Measurements from ENCODE around the gene SRSF7. TPM values are rescaled to one million over a fixed set of nuclear protein-coding genes. Genes with fewer than 3 reads are reported as not detected.

The SRSF7 gene
- total RNA-seq, 1 experiment from 2014 or later: 299 TPM

DNA sequence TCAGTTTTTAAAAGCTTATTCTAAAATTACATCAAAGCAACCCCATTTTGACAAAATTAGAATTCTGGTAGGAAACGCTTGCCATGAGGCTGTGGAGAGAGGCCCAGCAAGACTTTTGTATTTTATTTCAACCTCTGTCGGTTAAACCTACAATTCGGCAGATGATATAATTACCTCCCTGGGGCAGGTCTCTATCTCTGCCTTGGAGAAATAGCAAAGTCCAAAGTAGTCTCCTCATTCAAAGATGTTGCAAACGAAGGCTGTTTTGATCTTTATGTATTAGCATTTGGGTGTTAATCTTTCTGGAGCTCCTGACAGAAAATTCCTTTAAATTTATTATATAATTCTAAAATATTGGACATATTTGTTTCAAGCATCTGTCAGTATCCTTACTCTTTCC is 49.6 kb downstream of the SRSF7 start (continued):
- TF ChIP-seq, protein P1, sequence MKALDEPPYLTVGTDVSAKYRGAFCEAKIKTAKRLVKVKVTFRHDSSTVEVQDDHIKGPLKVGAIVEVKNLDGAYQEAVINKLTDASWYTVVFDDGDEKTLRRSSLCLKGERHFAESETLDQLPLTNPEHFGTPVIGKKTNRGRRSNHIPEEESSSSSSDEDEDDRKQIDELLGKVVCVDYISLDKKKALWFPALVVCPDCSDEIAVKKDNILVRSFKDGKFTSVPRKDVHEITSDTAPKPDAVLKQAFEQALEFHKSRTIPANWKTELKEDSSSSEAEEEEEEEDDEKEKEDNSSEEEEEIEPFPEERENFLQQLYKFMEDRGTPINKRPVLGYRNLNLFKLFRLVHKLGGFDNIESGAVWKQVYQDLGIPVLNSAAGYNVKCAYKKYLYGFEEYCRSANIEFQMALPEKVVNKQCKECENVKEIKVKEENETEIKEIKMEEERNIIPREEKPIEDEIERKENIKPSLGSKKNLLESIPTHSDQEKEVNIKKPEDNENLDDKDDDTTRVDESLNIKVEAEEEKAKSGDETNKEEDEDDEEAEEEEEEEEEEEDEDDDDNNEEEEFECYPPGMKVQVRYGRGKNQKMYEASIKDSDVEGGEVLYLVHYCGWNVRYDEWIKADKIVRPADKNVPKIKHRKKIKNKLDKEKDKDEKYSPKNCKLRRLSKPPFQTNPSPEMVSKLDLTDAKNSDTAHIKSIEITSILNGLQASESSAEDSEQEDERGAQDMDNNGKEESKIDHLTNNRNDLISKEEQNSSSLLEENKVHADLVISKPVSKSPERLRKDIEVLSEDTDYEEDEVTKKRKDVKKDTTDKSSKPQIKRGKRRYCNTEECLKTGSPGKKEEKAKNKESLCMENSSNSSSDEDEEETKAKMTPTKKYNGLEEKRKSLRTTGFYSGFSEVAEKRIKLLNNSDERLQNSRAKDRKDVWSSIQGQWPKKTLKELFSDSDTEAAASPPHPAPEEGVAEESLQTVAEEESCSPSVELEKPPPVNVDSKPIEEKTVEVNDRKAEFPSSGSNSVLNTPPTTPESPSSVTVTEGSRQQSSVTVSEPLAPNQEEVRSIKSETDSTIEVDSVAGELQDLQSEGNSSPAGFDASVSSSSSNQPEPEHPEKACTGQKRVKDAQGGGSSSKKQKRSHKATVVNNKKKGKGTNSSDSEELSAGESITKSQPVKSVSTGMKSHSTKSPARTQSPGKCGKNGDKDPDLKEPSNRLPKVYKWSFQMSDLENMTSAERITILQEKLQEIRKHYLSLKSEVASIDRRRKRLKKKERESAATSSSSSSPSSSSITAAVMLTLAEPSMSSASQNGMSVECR (CRISPR knock-in tag; IDR thresholded peaks at IDR 0.05; ENCODE audit: borderline replicate concordance): no peak
- no peak for TF ChIP-seq FOXK1 (CRISPR knock-in tag; IDR thresholded peaks at IDR 0.05)
- no peak for TF ChIP-seq MXD4 (CRISPR knock-in tag; IDR thresholded peaks at IDR 0.05; ENCODE audit: borderline replicate concordance)
- TF ChIP-seq OVOL2 (CRISPR knock-in tag; IDR thresholded peaks at IDR 0.05; ENCODE audit: borderline replicate concordance): no peak
- no peak for TF ChIP-seq JAZF1 (CRISPR knock-in tag; IDR thresholded peaks at IDR 0.05)
- TF ChIP-seq MYBL2 (CRISPR knock-in tag; IDR thresholded peaks at IDR 0.05): no peak
- no peak for TF ChIP-seq GTF2I (CRISPR knock-in tag; conservative IDR thresholded peaks at IDR 0.05)
- TF ChIP-seq ZNF138 (CRISPR knock-in tag; conservative IDR thresholded peaks at IDR 0.05): no peak
- TF ChIP-seq, protein P2, sequence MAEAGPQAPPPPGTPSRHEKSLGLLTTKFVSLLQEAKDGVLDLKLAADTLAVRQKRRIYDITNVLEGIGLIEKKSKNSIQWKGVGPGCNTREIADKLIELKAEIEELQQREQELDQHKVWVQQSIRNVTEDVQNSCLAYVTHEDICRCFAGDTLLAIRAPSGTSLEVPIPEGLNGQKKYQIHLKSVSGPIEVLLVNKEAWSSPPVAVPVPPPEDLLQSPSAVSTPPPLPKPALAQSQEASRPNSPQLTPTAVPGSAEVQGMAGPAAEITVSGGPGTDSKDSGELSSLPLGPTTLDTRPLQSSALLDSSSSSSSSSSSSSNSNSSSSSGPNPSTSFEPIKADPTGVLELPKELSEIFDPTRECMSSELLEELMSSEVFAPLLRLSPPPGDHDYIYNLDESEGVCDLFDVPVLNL (CRISPR knock-in tag; IDR thresholded peaks at IDR 0.05; ENCODE audit: borderline replicate concordance, low read depth): no peak
- TF ChIP-seq, protein P3, sequence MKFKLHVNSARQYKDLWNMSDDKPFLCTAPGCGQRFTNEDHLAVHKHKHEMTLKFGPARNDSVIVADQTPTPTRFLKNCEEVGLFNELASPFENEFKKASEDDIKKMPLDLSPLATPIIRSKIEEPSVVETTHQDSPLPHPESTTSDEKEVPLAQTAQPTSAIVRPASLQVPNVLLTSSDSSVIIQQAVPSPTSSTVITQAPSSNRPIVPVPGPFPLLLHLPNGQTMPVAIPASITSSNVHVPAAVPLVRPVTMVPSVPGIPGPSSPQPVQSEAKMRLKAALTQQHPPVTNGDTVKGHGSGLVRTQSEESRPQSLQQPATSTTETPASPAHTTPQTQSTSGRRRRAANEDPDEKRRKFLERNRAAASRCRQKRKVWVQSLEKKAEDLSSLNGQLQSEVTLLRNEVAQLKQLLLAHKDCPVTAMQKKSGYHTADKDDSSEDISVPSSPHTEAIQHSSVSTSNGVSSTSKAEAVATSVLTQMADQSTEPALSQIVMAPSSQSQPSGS (CRISPR knock-in tag; IDR thresholded peaks at IDR 0.05; ENCODE audit: borderline replicate concordance, low read depth): no peak

DNA sequence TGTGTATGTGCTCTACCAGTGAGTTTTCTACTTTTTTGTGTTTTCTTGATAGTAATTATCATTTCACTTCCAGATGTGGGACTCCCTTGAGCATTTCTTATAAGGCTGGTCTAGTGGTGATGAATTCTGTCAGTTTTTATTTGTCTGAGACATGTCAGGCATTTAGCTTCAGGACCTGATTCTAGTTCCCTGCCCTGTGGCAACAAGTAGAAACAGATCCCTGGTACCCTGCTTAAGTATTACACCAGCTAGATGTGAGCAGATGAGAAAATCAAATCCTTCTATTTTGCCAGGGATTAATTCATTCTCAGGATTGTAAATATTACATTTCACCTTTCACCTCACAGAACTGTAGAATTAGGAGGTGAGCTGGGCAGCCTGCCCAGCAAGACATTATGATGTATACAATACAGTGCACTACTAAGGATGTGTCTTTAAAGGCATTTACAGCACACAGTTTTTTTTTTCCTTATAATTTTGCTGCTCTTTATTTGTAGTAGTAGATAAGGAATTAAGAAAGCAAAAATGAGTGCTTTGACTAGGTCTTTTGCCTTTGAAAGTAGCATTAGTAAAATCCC is 50.2 kb downstream of the SRSF7 start:
- DNase-seq (ENCODE audit: low spot score) (no peak), ATAC-seq (no peak)
- Mint-ChIP-seq H3K27me3 (ENCODE audit: low read depth) (no peaks in the 10 kb centered on the region), H3K27ac (no peak overlapping the region), H3K36me3 (no peaks in the 10 kb centered on the region), H3K4me1 (no peaks in the 10 kb centered on the region), H3K4me3 (no peak overlapping the region), H3K9me3 (no peaks in the 10 kb centered on the region)
- TF ChIP-seq HMGA2 (CRISPR knock-in tag; IDR thresholded peaks at IDR 0.05) (no peak), TP53 (CRISPR knock-in tag; IDR thresholded peaks at IDR 0.05) (no peak), ZNF138 (CRISPR knock-in tag; conservative IDR thresholded peaks at IDR 0.05) (no peak)
- TF ChIP-seq, protein P4, sequence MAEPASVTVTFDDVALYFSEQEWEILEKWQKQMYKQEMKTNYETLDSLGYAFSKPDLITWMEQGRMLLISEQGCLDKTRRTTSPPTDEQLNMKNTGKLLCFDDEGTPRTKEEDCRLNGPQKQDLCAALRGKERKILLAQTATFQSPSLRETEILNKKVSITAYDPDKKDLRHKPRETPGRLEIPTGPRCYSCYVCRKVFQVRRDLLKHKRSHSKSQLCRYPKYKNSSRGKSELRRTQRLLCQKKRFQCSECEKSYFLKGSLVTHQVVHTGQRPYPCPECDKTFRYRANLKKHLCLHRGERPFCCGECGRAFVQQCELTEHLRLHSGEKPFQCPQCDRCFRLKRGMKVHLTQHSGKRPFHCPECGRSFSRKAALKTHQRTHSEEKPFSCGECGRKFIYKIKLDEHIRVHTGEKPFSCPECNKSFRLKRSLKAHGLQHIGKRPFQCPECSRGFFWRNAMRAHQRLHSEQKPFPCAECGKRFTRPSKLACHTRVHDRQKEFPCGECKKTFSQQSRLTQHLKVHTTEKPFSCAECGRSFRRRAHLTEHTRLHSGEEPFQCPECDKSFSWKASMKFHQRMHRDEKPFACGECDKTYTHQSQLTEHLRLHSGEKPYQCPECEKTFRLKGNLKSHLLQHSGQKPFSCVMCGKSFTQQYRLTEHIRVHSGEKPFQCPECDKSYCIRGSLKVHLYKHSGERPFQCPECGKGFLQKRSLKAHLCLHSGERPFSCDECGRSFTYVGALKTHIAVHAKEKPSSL (CRISPR knock-in tag; conservative IDR thresholded peaks at IDR 0.05): no peak
- TF ChIP-seq, protein P5, sequence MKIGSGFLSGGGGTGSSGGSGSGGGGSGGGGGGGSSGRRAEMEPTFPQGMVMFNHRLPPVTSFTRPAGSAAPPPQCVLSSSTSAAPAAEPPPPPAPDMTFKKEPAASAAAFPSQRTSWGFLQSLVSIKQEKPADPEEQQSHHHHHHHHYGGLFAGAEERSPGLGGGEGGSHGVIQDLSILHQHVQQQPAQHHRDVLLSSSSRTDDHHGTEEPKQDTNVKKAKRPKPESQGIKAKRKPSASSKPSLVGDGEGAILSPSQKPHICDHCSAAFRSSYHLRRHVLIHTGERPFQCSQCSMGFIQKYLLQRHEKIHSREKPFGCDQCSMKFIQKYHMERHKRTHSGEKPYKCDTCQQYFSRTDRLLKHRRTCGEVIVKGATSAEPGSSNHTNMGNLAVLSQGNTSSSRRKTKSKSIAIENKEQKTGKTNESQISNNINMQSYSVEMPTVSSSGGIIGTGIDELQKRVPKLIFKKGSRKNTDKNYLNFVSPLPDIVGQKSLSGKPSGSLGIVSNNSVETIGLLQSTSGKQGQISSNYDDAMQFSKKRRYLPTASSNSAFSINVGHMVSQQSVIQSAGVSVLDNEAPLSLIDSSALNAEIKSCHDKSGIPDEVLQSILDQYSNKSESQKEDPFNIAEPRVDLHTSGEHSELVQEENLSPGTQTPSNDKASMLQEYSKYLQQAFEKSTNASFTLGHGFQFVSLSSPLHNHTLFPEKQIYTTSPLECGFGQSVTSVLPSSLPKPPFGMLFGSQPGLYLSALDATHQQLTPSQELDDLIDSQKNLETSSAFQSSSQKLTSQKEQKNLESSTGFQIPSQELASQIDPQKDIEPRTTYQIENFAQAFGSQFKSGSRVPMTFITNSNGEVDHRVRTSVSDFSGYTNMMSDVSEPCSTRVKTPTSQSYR (CRISPR knock-in tag; IDR thresholded peaks at IDR 0.05): no peak
- TF ChIP-seq, protein P6, sequence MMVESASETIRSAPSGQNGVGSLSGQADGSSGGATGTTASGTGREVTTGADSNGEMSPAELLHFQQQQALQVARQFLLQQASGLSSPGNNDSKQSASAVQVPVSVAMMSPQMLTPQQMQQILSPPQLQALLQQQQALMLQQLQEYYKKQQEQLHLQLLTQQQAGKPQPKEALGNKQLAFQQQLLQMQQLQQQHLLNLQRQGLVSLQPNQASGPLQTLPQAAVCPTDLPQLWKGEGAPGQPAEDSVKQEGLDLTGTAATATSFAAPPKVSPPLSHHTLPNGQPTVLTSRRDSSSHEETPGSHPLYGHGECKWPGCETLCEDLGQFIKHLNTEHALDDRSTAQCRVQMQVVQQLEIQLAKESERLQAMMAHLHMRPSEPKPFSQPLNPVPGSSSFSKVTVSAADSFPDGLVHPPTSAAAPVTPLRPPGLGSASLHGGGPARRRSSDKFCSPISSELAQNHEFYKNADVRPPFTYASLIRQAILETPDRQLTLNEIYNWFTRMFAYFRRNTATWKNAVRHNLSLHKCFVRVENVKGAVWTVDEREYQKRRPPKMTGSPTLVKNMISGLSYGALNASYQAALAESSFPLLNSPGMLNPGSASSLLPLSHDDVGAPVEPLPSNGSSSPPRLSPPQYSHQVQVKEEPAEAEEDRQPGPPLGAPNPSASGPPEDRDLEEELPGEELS (CRISPR knock-in tag; IDR thresholded peaks at IDR 0.05): no peak
- ChIA-PET POLR2A (no interaction called here), CTCF (no interaction called here)

Data from WTC11 (cell line).